HG02588 (cell line): Measurements from ENCODE around the gene MOB2.
"Not testable (repeated sequence)": the region's sequence is repeated elsewhere in the genome, so short reads cannot be mapped to it uniquely, and the experiment has no call there.

ENCODE experiments used
- ATAC-seq: cut with Tn5 transposase; IDR thresholded peaks from one replicate; pipeline ENCODE4 v1.9.1; 2021; ENCODE audit warnings: mild to moderate bottlenecking, moderate library complexity; ENCODE audit not compliant: unreplicated experiment

Gene MOB2

DNA sequence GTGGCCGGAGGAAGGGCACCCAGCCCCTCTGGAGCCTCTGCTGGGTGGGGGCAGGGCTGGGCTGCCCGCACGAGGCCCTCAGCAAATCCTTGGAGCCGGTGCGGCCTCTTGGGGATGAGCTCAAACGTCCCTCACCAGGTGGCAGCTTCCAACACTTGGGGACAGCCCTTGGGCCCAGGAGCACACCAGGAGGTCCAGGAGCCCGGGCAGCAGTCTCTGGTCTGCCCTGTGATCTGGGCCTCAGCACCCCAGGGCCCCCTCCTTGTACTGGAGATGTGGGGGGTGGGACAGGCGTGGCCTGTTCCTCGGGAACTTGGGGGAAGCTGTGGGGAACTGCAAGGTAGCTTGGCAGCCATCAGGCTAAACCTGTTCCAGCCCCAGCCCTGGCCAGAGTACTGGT is 40.0 kb downstream of the MOB2 start:
- no peak for ATAC-seq

DNA sequence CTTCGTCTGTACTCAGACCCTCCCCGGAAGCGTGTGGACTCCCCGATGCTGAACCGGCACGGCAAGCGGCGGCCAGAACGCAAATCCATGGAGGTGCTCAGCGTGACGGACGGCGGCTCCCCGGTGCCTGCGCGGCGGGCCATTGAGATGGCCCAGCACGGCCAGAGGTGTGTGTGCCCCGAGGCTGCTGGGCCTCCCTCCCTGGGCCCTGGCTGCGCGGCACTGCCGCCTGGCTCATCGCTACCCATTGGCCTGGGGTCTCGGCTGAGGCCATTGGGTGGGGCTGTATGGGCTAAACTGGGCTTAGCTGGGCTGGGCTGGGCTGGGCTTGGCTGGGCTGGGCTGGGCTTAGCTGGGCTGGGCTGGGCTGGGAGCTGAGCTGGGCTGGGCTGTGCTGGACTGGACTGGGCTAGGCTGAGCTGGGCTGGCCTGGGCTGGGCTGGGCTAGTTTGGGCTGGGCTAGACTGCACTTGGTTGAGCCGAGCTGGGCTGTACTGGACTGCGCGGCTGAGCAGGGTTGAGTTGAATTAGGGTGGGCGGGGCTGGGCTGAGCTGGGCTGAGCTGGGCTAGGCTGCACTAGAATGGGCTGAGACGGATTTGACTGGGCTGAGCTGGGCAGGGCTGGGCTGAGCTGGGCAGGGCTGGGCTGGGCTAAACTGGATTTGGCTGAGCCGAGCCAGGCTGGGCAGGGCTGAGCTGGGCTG is 40.7 kb downstream of the MOB2 start:
- no peak for ATAC-seq

DNA sequence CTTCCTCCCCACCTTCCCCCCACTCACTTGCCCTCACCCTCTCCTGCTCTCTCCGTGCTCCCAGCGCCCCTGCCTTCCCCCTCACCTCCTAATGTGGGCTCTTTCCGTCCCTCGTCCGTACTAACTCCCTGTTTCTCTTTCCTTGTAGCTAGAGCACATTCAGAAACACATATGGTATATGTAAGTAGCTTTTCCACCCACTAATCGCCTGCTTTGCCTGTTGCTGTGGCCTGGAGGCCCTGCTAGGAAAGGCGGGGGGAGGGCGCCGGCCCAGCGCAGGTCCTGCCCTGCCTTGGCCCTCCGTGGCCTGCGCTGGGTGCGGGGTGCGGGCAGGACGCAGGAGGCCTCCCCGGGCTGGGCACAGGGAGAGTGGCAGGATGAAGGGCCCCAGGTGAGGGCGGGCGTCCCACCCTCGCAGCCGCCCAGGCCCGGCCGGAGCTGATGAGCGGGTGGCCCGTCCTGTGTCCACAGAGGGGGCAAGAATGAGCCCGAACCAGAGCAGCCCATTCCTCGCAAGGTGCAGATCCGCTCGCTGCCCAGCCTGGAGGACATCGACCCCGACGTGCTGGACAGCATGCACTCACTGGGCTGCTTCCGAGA is 41.7 kb downstream of the MOB2 start:
- ATAC-seq = no peak

DNA sequence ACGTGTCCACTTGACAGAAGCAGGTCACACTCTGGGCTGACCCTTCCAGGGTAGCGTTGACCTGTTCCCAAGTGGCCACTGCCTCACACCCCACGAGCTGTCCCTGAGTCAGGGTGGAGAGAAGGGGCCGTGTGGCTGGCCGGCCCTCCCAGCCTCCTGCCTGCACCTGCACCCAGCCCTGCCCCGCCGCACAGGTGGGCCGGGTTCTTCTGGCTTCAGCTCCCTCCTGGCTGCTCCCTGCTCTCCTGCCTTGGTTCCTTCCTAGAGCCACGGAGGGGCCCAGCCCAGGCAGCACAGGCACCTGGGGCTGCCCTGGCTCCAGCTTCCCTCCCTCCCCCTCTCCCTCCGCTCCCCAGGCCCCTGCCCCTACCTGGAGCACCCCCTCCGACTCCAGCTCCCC is 42.3 kb downstream of the MOB2 start:
- no peak for ATAC-seq

DNA sequence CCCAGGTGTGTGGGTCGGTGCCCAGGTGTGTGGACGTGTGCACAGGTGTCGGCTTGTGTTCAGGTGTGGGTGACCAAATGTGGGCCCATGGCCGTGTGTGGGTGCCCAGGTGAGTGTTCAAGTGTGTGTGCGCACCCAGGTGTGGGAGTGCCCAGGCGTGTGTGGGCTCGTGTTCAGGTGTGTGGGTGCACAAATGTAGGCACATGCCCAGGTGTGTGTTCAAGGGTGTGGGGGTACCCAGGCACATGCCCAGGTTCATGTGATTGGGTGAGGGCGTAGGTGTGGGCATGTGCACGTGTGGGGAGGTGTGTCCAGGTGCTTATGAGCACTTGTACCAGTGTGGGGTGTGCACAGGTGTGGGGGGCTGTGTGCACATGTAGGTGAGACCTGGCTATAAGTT is 42.8 kb downstream of the MOB2 start:
- no peak for ATAC-seq

DNA sequence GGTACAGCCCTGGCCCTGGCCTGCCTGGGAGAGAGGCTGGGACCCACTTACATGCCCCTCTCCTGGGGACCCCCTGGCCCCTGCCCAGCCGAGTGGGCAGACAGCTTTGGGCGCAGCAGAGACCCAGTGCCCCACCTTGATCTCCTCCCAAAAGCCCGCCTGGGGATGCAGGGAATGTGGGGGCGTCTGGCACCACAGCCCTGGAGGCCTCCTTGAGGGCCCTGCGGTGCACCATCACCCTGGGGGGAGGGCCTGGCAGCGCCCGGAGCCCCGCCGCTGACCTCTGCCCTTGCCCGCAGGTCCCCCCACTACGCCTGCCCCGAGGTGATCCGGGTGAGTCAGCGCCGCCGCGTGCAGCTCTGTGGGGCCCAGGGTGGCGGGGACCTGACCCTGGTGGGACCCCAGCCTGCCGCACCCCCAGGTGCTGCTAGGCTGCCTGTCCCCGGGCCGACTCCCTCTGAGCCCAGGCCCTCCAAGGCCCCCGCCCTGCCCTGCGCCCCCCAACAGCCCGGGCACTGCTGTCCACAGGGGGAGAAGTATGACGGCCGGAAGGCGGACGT is 43.7 kb downstream of the MOB2 start:
- ATAC-seq = no peak

DNA sequence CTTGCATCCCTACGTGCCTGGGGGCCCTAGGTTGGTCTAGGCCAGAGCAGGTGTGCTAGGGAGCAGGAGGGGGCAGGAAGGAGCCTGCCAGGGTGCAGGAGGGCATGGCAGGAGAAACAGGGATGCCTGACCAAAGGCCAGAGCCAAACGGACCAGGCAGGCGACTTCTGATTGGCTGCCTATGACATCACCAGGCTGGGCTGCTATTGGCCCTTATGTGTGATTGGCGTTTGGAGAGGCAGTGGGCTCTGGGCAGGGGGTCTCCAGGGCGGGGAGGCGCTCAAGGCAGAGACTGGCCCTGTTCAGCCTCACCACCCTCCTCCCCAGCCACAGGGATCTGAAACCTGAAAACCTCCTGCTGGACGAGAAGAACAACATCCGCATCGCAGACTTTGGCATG is 44.4 kb downstream of the MOB2 start:
- no peak for ATAC-seq

DNA sequence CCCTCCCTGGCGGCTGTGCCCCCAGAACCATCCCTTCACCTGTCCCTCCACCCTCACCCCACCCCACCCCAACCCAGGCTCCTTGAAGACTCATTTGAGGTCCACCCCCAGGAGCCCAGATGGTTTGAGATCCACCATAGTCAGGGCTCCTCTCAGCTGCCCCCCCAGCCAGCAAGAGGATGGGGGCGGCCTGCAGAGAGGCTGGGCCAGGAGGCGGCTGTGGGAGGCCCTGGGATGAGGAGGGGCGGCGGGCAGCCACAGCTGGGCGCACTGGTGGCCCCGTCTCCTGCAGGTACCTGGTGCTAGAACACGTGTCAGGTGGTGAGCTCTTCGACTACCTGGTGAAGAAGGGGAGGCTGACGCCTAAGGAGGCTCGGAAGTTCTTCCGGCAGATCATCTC is 46.1 kb downstream of the MOB2 start:
- no peak for ATAC-seq

DNA sequence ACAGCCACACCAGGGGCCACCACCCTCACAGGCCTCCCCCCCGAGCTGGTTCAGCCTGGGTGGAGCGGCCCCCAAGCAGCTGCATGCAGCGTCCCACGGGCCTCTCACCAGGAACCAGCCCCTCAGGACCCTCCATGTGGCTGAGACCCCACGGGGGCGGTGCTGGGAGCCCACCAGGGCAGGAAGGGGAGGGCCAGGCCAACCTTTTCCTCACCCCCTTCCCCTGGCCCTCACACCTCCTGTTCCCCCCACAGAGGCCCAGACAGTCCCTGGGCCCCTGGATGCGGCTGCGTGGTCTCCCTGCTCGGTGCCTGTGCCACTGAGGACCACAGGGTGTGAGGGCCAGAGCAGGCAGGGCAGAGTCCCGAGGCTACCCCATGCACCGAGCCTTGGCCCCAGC is 46.5 kb downstream of the MOB2 start:
- ATAC-seq = no peak

DNA sequence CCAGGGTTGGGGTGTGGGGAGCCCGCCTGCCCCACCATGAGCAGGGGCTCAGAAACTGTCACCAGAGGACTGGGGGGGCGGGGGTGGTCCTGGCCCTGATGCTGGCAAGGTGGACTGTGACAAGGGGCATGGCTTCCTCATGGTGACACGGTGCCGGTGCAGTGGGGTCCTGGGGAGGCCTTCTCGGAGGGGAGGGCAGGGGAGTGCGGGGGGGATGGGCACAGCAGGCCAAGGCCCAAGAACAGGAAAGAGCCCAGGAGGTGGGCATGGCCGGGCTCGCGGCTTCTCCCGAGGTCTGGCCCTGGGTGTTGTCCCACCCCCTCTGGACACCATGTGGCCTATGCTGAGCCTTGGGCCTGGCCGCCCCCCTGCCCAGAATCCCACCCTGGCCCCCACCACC is 47.2 kb downstream of the MOB2 start:
- no peak for ATAC-seq

DNA sequence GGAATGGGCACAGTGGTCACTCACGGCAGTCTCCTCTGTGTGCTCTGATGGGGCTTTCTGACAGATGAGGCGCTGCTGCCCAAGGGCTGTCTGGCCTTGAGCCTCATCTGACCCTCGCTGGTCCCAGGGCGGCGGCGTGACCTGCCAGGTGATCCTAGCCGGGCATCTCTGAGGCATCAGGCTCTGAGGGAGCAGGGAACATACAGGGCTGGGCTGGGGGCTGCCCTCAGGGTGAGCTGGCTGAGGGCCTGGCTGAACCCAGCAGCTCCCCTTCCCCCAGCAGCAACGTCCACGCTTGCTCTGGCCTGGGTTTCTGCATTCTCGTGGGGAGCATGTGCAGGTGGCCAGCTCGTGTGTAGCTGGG is 47.6 kb downstream of the MOB2 start:
- no peak for ATAC-seq

DNA sequence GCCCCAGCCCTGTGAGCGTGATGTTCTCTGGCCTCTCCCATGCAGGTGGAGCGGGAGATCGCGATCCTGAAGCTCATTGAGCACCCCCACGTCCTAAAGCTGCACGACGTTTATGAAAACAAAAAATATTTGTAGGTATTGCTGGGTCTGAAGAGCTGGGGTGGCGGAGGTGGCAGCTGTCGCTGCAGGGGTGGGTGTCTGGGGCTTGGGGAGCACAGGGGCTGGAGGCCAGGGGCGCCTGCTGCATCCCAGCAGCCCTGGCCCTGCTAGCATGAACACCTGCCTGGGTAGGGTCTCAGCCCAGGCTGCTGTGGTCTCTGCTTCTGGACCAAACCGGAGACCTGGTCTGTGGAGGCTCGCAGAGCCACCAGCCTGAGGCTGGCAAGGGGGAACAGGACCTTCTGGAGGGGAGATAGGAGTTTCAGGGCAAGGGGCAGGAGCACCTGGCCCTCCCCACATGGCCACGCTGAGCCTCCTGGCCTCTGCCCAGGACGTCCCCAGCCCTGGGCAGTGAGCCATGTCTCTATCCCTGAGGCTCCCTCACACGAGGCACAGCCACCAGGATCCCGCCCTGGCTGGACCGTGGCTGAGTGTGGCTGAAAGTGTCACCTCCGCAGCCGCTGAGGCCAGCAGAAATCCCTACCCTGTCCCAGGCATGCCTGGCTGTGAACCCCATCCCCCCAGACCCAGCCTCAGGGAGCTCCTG is 48.2 kb downstream of the MOB2 start:
- ATAC-seq = no peak

DNA sequence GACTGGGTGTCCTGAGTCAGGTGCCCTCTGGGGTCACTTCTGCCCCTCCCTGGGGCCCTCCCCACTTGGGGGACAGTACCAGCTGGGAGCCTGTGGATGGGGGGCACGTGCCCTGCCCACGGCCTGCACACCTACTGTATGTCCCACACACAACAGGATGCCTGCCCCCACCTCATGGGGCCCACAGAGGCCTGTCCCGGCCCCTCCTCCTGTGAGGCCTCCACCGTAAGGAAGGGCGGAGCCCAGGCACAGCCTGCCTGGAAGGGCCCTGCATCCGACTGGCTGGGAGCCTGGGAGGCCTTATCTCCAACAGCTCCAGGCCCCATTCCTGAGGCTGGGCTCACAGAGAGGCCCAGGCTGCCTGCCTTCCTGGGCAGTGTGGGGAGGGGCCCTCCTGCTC is 49.1 kb downstream of the MOB2 start:
- no peak for ATAC-seq

DNA sequence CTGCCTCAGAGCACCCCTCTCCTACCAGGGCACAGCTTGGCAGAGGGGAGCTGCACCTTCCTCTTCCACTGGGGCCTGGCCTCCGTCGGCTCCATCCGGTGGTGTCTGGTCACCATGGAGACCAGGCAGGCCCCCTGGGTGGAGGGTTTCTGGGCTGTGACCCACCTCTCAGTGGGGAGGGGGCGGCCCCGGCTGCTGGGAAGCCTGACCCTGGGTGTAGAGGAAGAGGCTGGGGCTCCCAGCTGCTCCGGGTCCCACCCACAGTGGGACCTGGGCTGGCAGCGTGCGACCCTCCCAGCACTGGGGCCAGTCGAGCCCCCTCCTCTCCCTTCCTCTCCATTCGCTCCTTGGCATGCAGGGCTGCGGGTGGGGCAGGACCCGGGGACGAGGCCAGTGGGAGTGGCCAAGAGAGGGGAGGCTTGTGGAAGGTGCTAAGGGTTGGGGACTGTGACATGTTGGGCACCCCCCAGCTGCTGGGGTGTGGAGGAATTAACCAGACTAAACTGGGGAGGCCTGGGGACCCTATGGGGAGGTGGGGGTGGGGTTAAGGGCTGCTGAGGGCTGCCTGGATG is 50.0 kb downstream of the MOB2 start:
- ATAC-seq = no peak

DNA sequence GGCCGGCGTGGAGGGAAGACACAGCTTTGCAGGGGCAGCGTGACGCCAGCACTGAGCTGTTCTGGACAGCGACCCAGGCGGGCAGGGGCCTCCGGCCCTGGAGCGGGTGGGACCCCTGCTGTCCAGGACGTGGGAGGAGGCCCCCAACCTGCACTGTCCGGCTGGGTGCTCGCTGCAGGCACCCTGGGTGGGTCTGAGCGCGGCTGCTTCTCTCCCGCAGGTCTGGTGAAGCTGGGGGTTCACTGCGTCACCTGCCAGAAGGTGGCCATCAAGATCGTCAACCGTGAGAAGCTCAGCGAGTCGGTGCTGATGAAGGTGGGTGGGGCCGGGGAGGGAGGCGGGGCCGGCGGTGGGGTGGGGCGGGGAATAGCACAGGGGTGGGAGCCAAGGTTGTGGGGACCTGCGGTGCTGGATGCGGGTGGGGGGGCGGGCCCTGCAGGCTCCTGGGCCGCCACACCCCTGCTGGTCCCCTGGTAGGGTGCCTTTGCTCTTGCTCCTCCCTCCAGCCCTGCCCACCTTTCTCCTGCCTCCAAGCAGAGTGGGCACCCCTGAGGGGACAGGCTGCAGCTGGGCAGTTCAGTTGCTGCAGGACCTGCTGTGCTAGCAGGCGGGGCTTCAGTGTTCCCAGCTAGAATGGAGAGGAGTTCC is 50.6 kb downstream of the MOB2 start:
- ATAC-seq = no peak

DNA sequence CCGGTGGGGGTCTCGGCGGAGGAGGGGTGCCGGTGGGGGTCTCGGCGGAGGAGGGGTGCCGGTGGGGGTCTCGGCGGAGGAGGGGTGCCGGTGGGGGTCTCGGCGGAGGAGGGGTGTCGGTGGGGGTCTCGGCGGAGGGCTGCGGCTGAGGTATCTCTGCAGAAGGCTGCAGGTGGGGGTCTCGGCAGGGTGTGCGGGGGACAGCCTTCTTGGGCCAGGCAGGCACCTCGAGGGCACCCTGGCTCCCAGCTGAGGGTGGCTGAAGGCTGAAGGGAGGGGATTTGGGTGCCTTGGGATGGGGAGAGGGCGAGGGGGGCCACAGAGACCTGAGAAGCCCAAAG is 51.1 kb downstream of the MOB2 start:
- not testable (repeated sequence) for ATAC-seq

DNA sequence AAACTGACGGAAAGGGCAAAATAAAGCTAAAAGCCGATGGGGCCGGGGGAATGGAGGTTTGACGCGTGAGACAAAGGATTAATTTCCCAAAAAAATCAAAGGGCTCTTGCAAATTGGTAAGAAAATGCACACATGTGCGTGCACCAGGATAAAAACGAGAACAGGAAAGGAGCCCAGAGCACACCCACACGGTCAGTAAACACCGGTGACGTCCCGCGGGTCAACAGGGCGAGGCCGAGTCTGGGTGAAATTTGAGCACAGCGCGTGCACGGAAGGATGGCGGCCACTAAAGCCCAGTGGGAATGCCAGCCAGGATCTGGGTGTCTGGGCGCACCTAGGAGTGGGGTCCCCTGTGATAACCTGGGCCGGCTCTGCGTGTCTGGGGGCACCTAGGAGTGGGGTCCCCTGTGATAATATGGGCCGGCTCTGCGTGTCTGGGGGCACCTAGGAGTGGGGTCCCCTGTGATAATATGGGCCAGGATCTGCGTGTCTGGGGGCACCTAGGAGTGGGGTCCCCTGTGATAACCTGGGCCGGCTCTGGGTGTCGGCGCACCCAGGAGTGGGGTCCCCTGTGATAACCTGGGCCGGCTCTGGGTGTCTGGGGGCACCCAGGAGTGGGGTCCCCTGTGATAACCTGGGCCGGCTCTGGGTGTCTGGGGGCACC is 52.5 kb downstream of the MOB2 start:
- ATAC-seq = no peak

DNA sequence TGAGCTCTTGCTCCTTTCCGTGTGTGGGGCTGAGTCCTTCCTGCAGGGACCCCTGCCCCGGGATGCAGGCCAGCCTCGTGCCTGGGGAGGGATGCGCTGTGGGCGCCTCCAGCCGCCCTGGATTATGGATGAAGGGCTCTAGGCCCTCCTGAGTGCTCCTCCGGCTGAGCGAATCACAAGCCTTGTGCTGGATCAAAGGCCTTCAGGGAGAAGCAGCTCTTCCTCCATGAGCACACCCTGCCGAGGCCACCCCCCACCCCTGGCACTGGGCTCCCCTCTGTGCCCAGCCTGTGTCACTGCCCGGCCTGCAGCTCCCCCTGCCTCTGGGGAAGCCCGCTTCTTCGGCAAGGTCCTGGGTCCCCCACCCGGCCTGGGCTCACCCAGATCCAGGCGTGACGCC is 53.0 kb downstream of the MOB2 start:
- no peak for ATAC-seq

DNA sequence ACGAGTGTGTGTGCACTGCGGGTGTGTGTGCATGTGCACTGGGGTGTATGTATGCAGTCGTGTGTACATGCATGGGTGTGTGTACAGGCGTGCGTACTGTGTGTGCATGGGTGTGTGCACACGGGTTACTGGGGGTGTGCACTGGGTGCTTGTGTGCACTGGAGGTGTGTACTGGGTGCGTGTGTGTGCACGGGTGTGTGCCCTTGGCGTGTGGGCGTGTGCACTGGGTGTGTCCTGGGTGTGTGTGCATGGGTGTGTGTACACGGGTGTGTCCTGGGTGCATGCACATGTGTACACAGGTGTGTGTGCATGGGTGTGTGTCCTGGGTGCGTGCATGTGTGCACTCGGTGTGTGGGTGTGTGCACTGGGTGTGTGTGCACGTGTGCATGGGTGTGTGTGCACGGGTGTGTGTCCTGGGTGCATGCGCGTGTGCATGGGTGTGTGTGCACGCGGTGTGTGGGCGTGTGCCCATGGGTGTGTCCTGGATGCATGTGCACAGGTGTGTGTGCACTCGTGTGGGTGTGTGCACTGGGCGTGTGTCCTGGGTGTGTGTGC is 57.7 kb downstream of the MOB2 start:
- no peak for ATAC-seq

DNA sequence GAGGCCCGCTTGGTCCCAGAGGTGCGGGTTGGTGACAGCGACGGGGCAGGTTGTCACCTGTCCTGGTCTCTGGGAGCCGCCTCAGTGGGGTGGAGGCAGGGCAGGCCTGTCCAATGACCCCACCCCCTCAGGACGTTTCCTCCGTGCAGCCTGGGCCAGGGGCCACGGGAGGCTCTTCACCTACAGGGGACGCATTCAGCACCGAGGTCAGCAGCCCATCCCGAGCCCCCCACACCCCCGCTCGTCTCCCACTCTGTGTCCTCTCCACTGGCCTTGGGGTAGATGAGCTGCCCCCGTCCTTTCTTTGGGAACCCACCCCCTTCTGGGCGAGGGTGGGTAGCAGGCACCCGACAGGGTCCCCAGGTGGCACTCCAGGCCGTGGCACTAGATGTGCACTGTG is 61.1 kb downstream of the MOB2 start:
- no peak for ATAC-seq

DNA sequence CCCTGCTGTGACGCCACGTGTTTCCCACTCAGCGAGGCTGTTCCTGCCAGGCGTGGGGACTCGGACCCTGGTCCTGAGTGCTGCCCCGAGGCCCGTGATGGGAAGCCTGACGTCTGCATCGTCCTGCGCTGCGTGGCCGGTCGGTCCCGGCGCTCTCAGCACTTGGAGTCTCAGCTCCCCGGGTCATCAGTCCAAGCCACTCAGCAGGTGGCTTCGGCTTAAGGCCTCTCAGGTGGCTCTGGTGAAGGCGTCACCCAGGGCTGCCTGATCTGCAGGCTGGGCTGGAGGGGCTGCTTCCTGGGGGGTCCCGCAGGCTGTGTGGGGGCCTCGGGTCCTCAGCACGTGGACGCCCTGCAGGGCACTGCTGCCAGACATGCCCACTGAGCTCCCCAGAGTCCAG is 61.6 kb downstream of the MOB2 start:
- ATAC-seq = no peak
